ENCODE results near the gene YIPF2.

Gene YIPF2

DNA sequence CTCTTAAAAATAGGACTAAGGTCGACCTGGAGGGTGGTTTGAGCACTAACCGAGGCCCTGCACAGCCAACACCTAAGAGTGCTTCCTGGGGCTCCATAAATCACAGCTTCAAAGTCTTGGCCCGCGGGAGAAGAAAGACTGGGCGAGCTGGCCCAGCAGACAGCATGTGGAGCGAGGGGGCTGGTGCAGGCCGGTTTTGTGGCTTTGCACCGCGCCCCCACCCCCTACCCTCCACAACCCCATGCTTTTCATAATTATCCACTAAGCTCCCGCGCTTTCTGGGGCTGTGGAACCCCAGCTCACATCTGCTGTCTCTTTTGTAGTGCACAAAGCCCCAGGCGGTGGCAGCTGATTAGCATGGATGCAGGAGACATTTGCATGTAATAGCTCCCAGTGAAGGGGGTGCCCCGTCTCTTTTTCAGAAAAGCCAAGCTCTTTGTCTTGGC lies 40.0 kb downstream of the YIPF2 start:
- no peak for DNase-seq
- no peaks in the 10 kb centered on the region for H3K9me3 ChIP-seq
- no peak overlapping the region for H3K27ac ChIP-seq
- no peaks in the 10 kb centered on the region for H3K36me3 ChIP-seq
- TF ChIP-seq, protein P1, sequence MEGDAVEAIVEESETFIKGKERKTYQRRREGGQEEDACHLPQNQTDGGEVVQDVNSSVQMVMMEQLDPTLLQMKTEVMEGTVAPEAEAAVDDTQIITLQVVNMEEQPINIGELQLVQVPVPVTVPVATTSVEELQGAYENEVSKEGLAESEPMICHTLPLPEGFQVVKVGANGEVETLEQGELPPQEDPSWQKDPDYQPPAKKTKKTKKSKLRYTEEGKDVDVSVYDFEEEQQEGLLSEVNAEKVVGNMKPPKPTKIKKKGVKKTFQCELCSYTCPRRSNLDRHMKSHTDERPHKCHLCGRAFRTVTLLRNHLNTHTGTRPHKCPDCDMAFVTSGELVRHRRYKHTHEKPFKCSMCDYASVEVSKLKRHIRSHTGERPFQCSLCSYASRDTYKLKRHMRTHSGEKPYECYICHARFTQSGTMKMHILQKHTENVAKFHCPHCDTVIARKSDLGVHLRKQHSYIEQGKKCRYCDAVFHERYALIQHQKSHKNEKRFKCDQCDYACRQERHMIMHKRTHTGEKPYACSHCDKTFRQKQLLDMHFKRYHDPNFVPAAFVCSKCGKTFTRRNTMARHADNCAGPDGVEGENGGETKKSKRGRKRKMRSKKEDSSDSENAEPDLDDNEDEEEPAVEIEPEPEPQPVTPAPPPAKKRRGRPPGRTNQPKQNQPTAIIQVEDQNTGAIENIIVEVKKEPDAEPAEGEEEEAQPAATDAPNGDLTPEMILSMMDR (IDR thresholded peaks at IDR 0.05): no peak
- no peaks in the 10 kb centered on the region for H3K27me3 ChIP-seq
- H3K4me3 ChIP-seq: no peak overlapping the region
- intact Hi-C loops (cut with DNase I; ENCODE audit: low total_unique reads): no loop called here
- H3K4me1 ChIP-seq: peaks cover 0 to 36% (median 2%) of the 10 kb centered on the region in 4 donors

GRCh38 chr19:10887616-10888367 lies 40.6 kb downstream of the YIPF2 start:
- TF ChIP-seq, protein P1 (IDR thresholded peaks at IDR 0.05): no peak
- H3K4me3 ChIP-seq: no peak overlapping the region
- H3K27ac ChIP-seq: no peak overlapping the region
- H3K4me1 ChIP-seq: peaks cover 0 to 42% (median 5%) of the 10 kb centered on the region in 4 donors
- H3K9me3 ChIP-seq: no peaks in the 10 kb centered on the region
- intact Hi-C loops (cut with DNase I; ENCODE audit: low total_unique reads): no loop called here
- no peaks in the 10 kb centered on the region for H3K27me3 ChIP-seq
- H3K36me3 ChIP-seq: no peaks in the 10 kb centered on the region
- no peak for DNase-seq

GRCh38 chr19:10885201-10886169 lies 43.0 kb downstream of the YIPF2 start:
- Histone ChIP-seq H3K27ac (no peak overlapping the region), H3K4me3 (no peak overlapping the region)
- intact Hi-C loops (cut with DNase I; ENCODE audit: low total_unique reads): no loop called here

GRCh38 chr19:10884274-10884673 lies 44.2 kb downstream of the YIPF2 start:
- no peak overlapping the region for H3K27ac ChIP-seq
- intact Hi-C loops (cut with DNase I; ENCODE audit: low total_unique reads): no loop called here
- no peaks in the 10 kb centered on the region for H3K27me3 ChIP-seq
- no peaks in the 10 kb centered on the region for H3K36me3 ChIP-seq
- no peak for DNase-seq
- H3K4me1 ChIP-seq: peaks cover 0 to 42% (median 18%) of the 10 kb centered on the region in 4 donors
- no peak overlapping the region for H3K4me3 ChIP-seq
- TF ChIP-seq, protein P1 (IDR thresholded peaks at IDR 0.05): no peak
- H3K9me3 ChIP-seq: no peaks in the 10 kb centered on the region

More at GRCh38 chr19:10885201-10886169, 43.0 kb downstream of the YIPF2 start:
- DNase-seq: no peak
- Histone ChIP-seq H3K4me1 (peaks cover 0 to 42% (median 18%) of the 10 kb centered on the region in 4 donors), H3K9me3 (no peaks in the 10 kb centered on the region), H3K27me3 (no peaks in the 10 kb centered on the region), H3K36me3 (no peaks in the 10 kb centered on the region)
- TF ChIP-seq, protein P1 (IDR thresholded peaks at IDR 0.05): no peak

DNA sequence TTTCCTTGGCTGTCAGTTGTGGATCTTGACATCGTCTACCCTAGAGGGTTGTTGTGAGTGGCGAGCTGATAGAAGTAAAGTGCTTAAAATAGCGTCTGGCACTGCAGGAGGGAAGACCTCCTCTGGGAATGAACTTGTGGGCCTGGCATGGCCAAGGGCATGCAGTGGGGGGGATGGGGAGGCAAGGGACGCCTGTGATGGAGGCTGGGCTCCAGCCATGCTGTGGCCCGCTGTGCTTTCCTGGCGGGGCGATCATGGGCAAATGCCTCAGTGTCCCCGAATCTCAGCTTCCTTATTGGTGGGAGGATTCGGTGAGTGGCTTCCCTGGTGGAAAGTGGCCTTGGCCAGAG lies 46.4 kb downstream of the YIPF2 start:
- peaks cover 0 to 42% (median 24%) of the 10 kb centered on the region in 4 donors for H3K4me1 ChIP-seq
- no peak for DNase-seq
- no peak overlapping the region for H3K4me3 ChIP-seq
- H3K27ac ChIP-seq: no peak overlapping the region
- H3K9me3 ChIP-seq: no peaks in the 10 kb centered on the region
- H3K36me3 ChIP-seq: no peaks in the 10 kb centered on the region
- H3K27me3 ChIP-seq: no peaks in the 10 kb centered on the region
- TF ChIP-seq, protein P1 (IDR thresholded peaks at IDR 0.05): no peak
- intact Hi-C loops (cut with DNase I; ENCODE audit: low total_unique reads): no loop called here

All from tibial artery (tissue), 4 donors.